OCI-LY1 (cell line): ENCODE results near the gene GAK.

Experiments
- H2AFZ ChIP-seq: fragments of 200-600 bp; sonication (generic), shearing (Covaris generic); 2 replicates; pipeline ENCODE4 v1.6.0; 2014; ENCODE audit warnings: antibody characterized with exemption, mild to moderate bottlenecking, low read length
- H3F3A ChIP-seq: fragments of 200-600 bp; sonication (generic), shearing (Covaris generic); 2 replicates; pipeline ENCODE4 v1.6.0; 2014; ENCODE audit warnings: mild to moderate bottlenecking, antibody characterized with exemption, low read length, moderate library complexity; ENCODE audit not compliant: insufficient read depth
- H3K27ac ChIP-seq: fragments of 200-600 bp; sonication (generic); 2 replicates; pipeline ENCODE4 v1.5.1; 2014; ENCODE audit warnings: low read length, mixed run types, mild to moderate bottlenecking, low read depth; ENCODE audit not compliant: poor library complexity, severe bottlenecking
- H3K27me3 ChIP-seq: fragments of 200-600 bp; sonication (generic); 2 replicates; pipeline ENCODE4 v1.6.0; 2014; ENCODE audit warnings: antibody characterized with exemption, mild to moderate bottlenecking, low read length, moderate library complexity; ENCODE audit not compliant: insufficient read depth
- H3K36me3 ChIP-seq: fragments of 200-600 bp; sonication (generic); 2 replicates; pipeline ENCODE4 v1.6.1; 2014; ENCODE audit warnings: mild to moderate bottlenecking, antibody characterized with exemption, low read length, moderate library complexity, mixed read lengths; ENCODE audit not compliant: insufficient read depth
- H3K4me1 ChIP-seq: fragments of 200-600 bp; sonication (generic); 2 replicates; pipeline ENCODE4 v1.5.1; 2014; ENCODE audit warnings: mild to moderate bottlenecking, low read length, moderate library complexity; ENCODE audit not compliant: insufficient read depth, severe bottlenecking
- H3K4me2 ChIP-seq: fragments of 200-600 bp; sonication (generic), shearing (Covaris generic); 2 replicates; pipeline ENCODE4 v1.6.1; 2014; ENCODE audit warnings: low read length
- H3K4me3 ChIP-seq: fragments of 200-600 bp; sonication (generic); 2 replicates; pipeline ENCODE4 v1.5.1; 2014; ENCODE audit warnings: low read length, low read depth, mild to moderate bottlenecking, mixed read lengths; ENCODE audit not compliant: poor library complexity, severe bottlenecking
- H3K79me2 ChIP-seq: fragments of 200-600 bp; shearing (Covaris generic); 2 replicates; pipeline ENCODE4 v1.6.1; 2016; ENCODE audit warnings: mixed run types, low read length, mixed read lengths; ENCODE audit not compliant: insufficient read depth
- H3K9ac ChIP-seq: fragments of 200-600 bp; sonication (generic), shearing (Covaris generic); 2 replicates; pipeline ENCODE4 v1.6.1; 2014; ENCODE audit warnings: mild to moderate bottlenecking, low read length, mixed read lengths
- H3K9me2 ChIP-seq: fragments of 200-600 bp; sonication (generic), shearing (Covaris generic); 2 replicates; pipeline ENCODE4 v1.6.1; 2014; ENCODE audit warnings: low read depth, mild to moderate bottlenecking, low read length, mixed read lengths
- H3K9me3 ChIP-seq: fragments of 200-600 bp; shearing (Covaris generic); 2 replicates; pipeline ENCODE4 v1.6.1; 2014; ENCODE audit warnings: low read length, mixed read lengths
- H4K20me1 ChIP-seq: fragments of 200-600 bp; sonication (generic), shearing (Covaris generic); 2 replicates; pipeline ENCODE4 v1.6.0; 2016; ENCODE audit warnings: mild to moderate bottlenecking, low read length; ENCODE audit not compliant: insufficient read depth
- EZH2 ChIP-seq: fragments of 200-600 bp; sonication (generic), shearing (Covaris generic); IDR thresholded peaks from 2 replicates; pipeline ENCODE4 v1.8.0; 2017; ENCODE audit warnings: borderline replicate concordance, mixed run types, mild to moderate bottlenecking, antibody characterized with exemption, low read length, moderate library complexity, mixed read lengths
- TF ChIP-seq, protein P1 (sequence below): fragments of 200-600 bp; sonication (generic), shearing (Covaris generic); IDR thresholded peaks from 2 replicates; pipeline ENCODE4 v1.5.1; 2017; ENCODE audit warnings: mild to moderate bottlenecking, antibody characterized with exemption, low read length, moderate library complexity, mixed read lengths

GAK gene

DNA sequence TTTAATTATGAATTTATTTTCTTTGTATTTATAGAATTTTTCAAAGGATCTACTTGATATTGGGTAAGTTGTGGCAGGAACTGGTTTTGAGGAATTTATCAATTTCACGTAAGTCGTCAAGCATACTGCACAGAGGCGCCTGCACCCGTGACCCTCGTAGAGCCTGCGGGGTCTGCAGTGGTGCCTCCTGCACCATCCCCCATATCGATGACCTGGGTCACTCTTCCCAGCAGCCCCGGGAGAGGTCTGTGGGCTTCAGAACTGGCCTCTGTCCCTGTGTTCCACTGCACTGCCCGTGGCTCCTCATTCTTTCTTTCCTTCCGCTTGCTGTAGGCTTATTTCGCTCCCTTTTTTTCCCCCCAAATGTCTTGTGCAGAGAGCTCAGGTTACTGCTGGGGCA lies 74.7 kb downstream of the GAK start:
- H3K4me2 ChIP-seq = no peak overlapping the region

DNA sequence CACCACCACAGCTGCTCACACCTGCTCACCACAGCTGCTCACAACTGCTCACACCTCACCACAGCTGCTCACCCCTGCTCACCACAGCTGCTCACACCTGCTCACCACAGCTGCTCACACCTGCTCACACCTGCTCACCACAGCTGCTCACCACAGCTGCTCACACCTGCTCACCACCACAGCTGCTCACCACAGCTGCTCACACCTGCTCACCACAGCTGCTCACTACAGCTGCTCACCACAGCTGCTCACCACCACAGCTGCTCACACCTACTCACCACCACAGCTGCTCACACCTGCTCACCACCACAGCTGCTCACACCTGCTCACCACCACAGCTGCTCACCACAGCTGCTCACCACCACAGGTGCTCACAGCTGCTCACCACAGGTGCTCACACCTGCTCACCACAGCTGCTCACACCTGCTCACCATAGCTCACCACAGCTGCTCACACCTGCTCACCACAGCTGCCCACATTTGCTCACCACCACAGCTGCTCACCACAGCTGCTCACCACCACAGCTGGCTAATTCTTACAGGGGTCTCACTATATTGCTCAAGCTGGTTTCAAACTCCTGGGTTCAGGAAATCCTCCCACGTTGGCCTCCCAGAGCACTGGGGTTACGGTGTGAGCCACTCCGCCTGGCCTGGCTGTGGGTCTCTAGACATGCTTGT lies 75.8 kb downstream of the GAK start:
- H3K4me1 ChIP-seq = no peaks in the 10 kb centered on the region

More for the DNA sequence above, 74.7 kb downstream of the GAK start:
- no peaks in the 10 kb centered on the region for H3K27me3 ChIP-seq
- no peaks in the 10 kb centered on the region for H4K20me1 ChIP-seq
- H3K79me2 ChIP-seq = no peaks in the 10 kb centered on the region
- peaks cover 17% of the 10 kb centered on the region; the same call in 1 of the 2 replicates for H3K36me3 ChIP-seq
- 0 out of 2 replicates have a peak, but pooled peaks cover 5% of the 10 kb centered on the region for H3F3A ChIP-seq
- H3K4me3 ChIP-seq = no peak overlapping the region
- no peak overlapping the region for H3K27ac ChIP-seq
- H3K4me1 ChIP-seq = no peaks in the 10 kb centered on the region
- no peak overlapping the region for H3K9ac ChIP-seq
- no peak overlapping the region for H2AFZ ChIP-seq
- no peaks in the 10 kb centered on the region for H3K9me3 ChIP-seq
- H3K9me2 ChIP-seq = no peaks in the 10 kb centered on the region
- TF ChIP-seq, protein P1, sequence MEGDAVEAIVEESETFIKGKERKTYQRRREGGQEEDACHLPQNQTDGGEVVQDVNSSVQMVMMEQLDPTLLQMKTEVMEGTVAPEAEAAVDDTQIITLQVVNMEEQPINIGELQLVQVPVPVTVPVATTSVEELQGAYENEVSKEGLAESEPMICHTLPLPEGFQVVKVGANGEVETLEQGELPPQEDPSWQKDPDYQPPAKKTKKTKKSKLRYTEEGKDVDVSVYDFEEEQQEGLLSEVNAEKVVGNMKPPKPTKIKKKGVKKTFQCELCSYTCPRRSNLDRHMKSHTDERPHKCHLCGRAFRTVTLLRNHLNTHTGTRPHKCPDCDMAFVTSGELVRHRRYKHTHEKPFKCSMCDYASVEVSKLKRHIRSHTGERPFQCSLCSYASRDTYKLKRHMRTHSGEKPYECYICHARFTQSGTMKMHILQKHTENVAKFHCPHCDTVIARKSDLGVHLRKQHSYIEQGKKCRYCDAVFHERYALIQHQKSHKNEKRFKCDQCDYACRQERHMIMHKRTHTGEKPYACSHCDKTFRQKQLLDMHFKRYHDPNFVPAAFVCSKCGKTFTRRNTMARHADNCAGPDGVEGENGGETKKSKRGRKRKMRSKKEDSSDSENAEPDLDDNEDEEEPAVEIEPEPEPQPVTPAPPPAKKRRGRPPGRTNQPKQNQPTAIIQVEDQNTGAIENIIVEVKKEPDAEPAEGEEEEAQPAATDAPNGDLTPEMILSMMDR = no peak
- no peak for TF ChIP-seq EZH2

DNA sequence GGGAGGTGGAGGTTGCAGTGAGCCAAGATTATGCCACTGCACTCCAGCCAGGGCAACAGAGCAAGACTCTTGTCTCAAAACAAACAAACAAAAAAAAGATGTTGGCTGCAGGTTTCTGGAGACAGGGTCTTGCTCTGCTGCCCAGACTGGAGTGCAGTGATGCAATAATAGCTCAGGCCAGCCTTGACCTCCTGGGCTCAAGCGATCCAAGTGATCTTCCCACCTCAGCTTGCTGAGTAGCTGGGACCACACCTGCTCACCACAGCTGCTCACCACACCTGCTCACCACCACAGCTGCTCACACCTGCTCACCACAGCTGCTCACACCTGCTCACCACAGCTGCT lies 76.3 kb downstream of the GAK start:
- Histone ChIP-seq H4K20me1 (no peaks in the 10 kb centered on the region), H3K4me3 (no peak overlapping the region), H3F3A (0 out of 2 replicates have a peak, but pooled peaks cover 5% of the 10 kb centered on the region), H3K27ac (no peak overlapping the region), H3K79me2 (no peaks in the 10 kb centered on the region), H3K36me3 (peaks cover 14% of the 10 kb centered on the region; the same call in 1 of the 2 replicates), H3K9me3 (no peaks in the 10 kb centered on the region), H3K4me1 (no peaks in the 10 kb centered on the region), H3K9ac (no peak overlapping the region), H3K9me2 (no peaks in the 10 kb centered on the region), H2AFZ (no peak overlapping the region), H3K27me3 (no peaks in the 10 kb centered on the region), H3K4me2 (no peak overlapping the region)
- TF ChIP-seq, protein P1 = no peak
- TF ChIP-seq EZH2 = no peak

More for the DNA sequence above, 75.8 kb downstream of the GAK start:
- no peaks in the 10 kb centered on the region for H4K20me1 ChIP-seq
- no peaks in the 10 kb centered on the region for H3K9me2 ChIP-seq
- no peaks in the 10 kb centered on the region for H3K27me3 ChIP-seq
- H3K27ac ChIP-seq = no peak overlapping the region
- H3K79me2 ChIP-seq = no peaks in the 10 kb centered on the region
- 0 out of 2 replicates have a peak, but pooled peaks cover 5% of the 10 kb centered on the region for H3F3A ChIP-seq
- no peak overlapping the region for H2AFZ ChIP-seq
- peaks cover 14% of the 10 kb centered on the region; the same call in 1 of the 2 replicates for H3K36me3 ChIP-seq
- H3K4me2 ChIP-seq = no peak overlapping the region
- H3K9me3 ChIP-seq = no peaks in the 10 kb centered on the region
- no peak overlapping the region for H3K4me3 ChIP-seq
- TF ChIP-seq, protein P1 = no peak
- TF ChIP-seq EZH2 = no peak
- H3K9ac ChIP-seq = no peak overlapping the region
